ENCODE data around the gene ALB. TPM values are rescaled to one million over a fixed set of nuclear protein-coding genes. Genes with fewer than 3 reads are reported as not detected.

The ALB gene
- total RNA-seq, 1 donor from 2014 or later = 0.70 TPM

DNA sequence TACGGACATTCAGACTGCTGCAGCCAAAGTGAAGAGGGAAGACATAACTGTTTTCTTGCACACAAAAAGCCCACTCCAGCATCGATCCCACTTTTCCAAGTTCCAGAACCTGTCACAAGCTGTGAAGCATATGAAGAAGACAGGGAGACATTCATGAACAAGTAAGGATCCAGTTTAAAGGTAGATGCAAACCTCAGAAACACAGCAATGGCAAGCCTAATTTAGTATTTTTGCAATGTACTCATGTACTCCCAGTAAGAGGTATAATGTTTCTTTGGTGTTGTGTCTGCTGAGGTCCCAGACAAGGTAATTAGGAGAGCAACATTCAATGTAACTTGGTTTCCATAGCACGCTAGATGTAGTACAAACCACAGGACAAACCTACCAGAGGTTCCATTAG is 36.6 kb downstream of the ALB start:
- no peaks in the 10 kb centered on the region for H3K27me3 Mint-ChIP-seq (ENCODE audit: low read depth)
- H3K36me3 Mint-ChIP-seq (ENCODE audit: low read depth) = no peaks in the 10 kb centered on the region
- H3K4me1 Mint-ChIP-seq = no peaks in the 10 kb centered on the region
- H3K9me3 Mint-ChIP-seq = no peaks in the 10 kb centered on the region
- no peak for TF ChIP-seq CTCF (conservative IDR thresholded peaks at IDR 0.05)
- no peak overlapping the region for H3K4me3 Mint-ChIP-seq
- no peak for DNase-seq (ENCODE audit: low read depth, low spot score)
- no peak overlapping the region for H3K27ac Mint-ChIP-seq (ENCODE audit: unreplicated experiment)

DNA sequence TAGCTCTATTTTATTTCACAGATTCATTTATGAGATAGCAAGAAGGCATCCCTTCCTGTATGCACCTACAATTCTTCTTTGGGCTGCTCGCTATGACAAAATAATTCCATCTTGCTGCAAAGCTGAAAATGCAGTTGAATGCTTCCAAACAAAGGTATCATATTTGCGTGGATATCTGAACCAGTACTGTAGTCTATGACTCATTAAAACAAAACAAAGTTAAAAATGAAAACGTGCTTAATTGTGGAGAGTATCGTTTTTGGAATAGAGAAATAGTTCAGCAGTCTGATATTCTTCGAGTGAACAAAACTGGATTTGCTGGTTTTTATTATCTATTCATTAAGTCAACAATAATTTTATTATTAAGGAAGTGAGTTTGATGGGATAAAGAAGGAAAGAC is 38.2 kb downstream of the ALB start:
- no peaks in the 10 kb centered on the region for H3K27me3 Mint-ChIP-seq (ENCODE audit: low read depth)

GRCh38 chr4:73443224-73443623 is 39.1 kb downstream of the ALB start:
- no peaks in the 10 kb centered on the region for H3K27me3 Mint-ChIP-seq (ENCODE audit: low read depth)
- no peaks in the 10 kb centered on the region for H3K9me3 Mint-ChIP-seq
- no peak for DNase-seq (ENCODE audit: low read depth, low spot score)
- no peak overlapping the region for H3K27ac Mint-ChIP-seq (ENCODE audit: unreplicated experiment)
- H3K4me1 Mint-ChIP-seq = no peaks in the 10 kb centered on the region
- no peak overlapping the region for H3K4me3 Mint-ChIP-seq
- no peaks in the 10 kb centered on the region for H3K36me3 Mint-ChIP-seq (ENCODE audit: low read depth)
- no peak for TF ChIP-seq CTCF (conservative IDR thresholded peaks at IDR 0.05)

More for the DNA sequence above, 38.2 kb downstream of the ALB start:
- no peak overlapping the region for H3K4me3 Mint-ChIP-seq
- no peak for DNase-seq (ENCODE audit: low read depth, low spot score)
- H3K36me3 Mint-ChIP-seq (ENCODE audit: low read depth) = no peaks in the 10 kb centered on the region
- no peak overlapping the region for H3K27ac Mint-ChIP-seq (ENCODE audit: unreplicated experiment)
- no peak for TF ChIP-seq CTCF (conservative IDR thresholded peaks at IDR 0.05)
- H3K4me1 Mint-ChIP-seq = no peaks in the 10 kb centered on the region
- H3K9me3 Mint-ChIP-seq = no peaks in the 10 kb centered on the region

- H3K4me3 Mint-ChIP-seq = no peak overlapping the region
- H3K4me1 Mint-ChIP-seq = peaks cover 6% of the 10 kb centered on the region
- no peak for TF ChIP-seq CTCF (conservative IDR thresholded peaks at IDR 0.05)
- no peaks in the 10 kb centered on the region for H3K9me3 Mint-ChIP-seq
- no peaks in the 10 kb centered on the region for H3K27me3 Mint-ChIP-seq (ENCODE audit: low read depth)
- no peaks in the 10 kb centered on the region for H3K36me3 Mint-ChIP-seq (ENCODE audit: low read depth)
- DNase-seq (ENCODE audit: low read depth, low spot score) = no peak
- H3K27ac Mint-ChIP-seq (ENCODE audit: unreplicated experiment) = no peak overlapping the region
Observed at GRCh38 chr4:73445383-73446335, 41.6 kb downstream of the ALB start.

- H3K27me3 Mint-ChIP-seq (ENCODE audit: low read depth) = no peaks in the 10 kb centered on the region
- H3K9me3 Mint-ChIP-seq = no peaks in the 10 kb centered on the region
- peak; percentile 85 for TF ChIP-seq CTCF (conservative IDR thresholded peaks at IDR 0.05)
- no peak for DNase-seq (ENCODE audit: low read depth, low spot score)
- H3K4me1 Mint-ChIP-seq = peaks cover 8% of the 10 kb centered on the region
- H3K36me3 Mint-ChIP-seq (ENCODE audit: low read depth) = no peaks in the 10 kb centered on the region
- H3K27ac Mint-ChIP-seq (ENCODE audit: unreplicated experiment) = no peak overlapping the region
- no peak overlapping the region for H3K4me3 Mint-ChIP-seq
Observed at GRCh38 chr4:73446336-73446938, 42.4 kb downstream of the ALB start.
